ENCODE results near the gene MIPOL1. TPM values are rescaled to one million over a fixed set of nuclear protein-coding genes. Genes with fewer than 3 reads are reported as not detected.

The MIPOL1 gene
- total RNA-seq, 4 donors from 2014 or later = 11.4 to 25.7 (median 18.9) TPM

- peaks cover 0 to 28% (median 0%) of the 10 kb centered on the region in 3 donors for H3K36me3 ChIP-seq
- H3K4me1 ChIP-seq = no peaks in the 10 kb centered on the region
- H3K4me3 ChIP-seq = no peak overlapping the region
- H3K9me3 ChIP-seq = peaks cover 0 to 43% (median 10%) of the 10 kb centered on the region in 4 donors
- no peak for DNase-seq (ENCODE audit: low spot score in 2 of 2)
- H3K27ac ChIP-seq = no peak overlapping the region
- WGBS, 2 donors = 81 to 94% methylated on average over 3 of the region's 3 CpGs
- no peak for TF ChIP-seq EP300 (IDR thresholded peaks at IDR 0.05)
- no peak for TF ChIP-seq POLR2A (IDR thresholded peaks at IDR 0.05)
- no peak for TF ChIP-seq CTCF (IDR thresholded peaks at IDR 0.05)
- H3K27me3 ChIP-seq = no peaks in the 10 kb centered on the region
Observed at GRCh38 chr14:37397941-37398215, 200.1 kb downstream of the MIPOL1 start.

DNA sequence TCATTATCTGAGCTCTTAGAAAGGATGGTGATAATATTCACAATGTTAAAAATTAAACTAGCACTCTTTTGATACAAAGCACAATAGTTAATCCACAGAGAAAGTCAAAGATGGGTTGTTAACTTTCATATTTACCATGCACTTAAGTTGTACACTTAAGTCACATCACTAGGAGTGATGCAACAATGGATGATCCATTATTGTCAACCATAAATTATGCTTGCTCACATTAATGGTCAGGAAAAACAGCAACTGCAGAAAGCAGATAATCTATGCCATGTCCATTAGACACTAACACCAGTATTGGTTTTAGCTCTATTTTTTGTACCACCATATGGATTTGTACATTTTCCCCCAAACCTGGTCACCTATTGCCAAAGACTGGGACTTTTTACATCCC, 201.8 kb downstream of the MIPOL1 start:
- Histone ChIP-seq H3K27ac (no peak overlapping the region), H3K27me3 (no peaks in the 10 kb centered on the region), H3K36me3 (peaks cover 0 to 28% (median 0%) of the 10 kb centered on the region in 3 donors), H3K4me1 (no peaks in the 10 kb centered on the region), H3K4me3 (no peak overlapping the region), H3K9me3 (peaks cover 0 to 31% (median 8%) of the 10 kb centered on the region in 4 donors)
- DNase-seq (ENCODE audit: low spot score in 2 of 2) = no peak
- TF ChIP-seq POLR2A (IDR thresholded peaks at IDR 0.05) (no peak), CTCF (IDR thresholded peaks at IDR 0.05) (no peak), EP300 (IDR thresholded peaks at IDR 0.05) (no peak)

GRCh38 chr14:37401093-37401492, 203.4 kb downstream of the MIPOL1 start:
- TF ChIP-seq POLR2A (IDR thresholded peaks at IDR 0.05) = no peak
- TF ChIP-seq CTCF (IDR thresholded peaks at IDR 0.05) = no peak
- TF ChIP-seq EP300 (IDR thresholded peaks at IDR 0.05) = no peak
- H3K36me3 ChIP-seq = peaks cover 0 to 22% (median 0%) of the 10 kb centered on the region in 3 donors
- no peaks in the 10 kb centered on the region for H3K27me3 ChIP-seq
- DNase-seq (ENCODE audit: low spot score in 2 of 2) = no peak
- no peak overlapping the region for H3K27ac ChIP-seq
- WGBS, 2 donors = 90 to 98% methylated on average over 1 of the region's 1 CpG
- peaks cover 0 to 16% (median 2%) of the 10 kb centered on the region in 4 donors for H3K9me3 ChIP-seq
- no peak overlapping the region for H3K4me3 ChIP-seq
- no peaks in the 10 kb centered on the region for H3K4me1 ChIP-seq

- no peak for DNase-seq (ENCODE audit: low spot score in 2 of 2)
- WGBS, 2 donors = 44 to 51% methylated on average over 1 of the region's 1 CpG
- Histone ChIP-seq H3K27ac (no peak overlapping the region), H3K9me3 (peaks cover 0 to 13% (median 0%) of the 10 kb centered on the region in 4 donors), H3K4me1 (no peaks in the 10 kb centered on the region), H3K36me3 (peaks cover 0 to 9% (median 0%) of the 10 kb centered on the region in 3 donors), H3K27me3 (no peaks in the 10 kb centered on the region), H3K4me3 (no peak overlapping the region)
- no peak for TF ChIP-seq POLR2A (IDR thresholded peaks at IDR 0.05)
- no peak for TF ChIP-seq CTCF (IDR thresholded peaks at IDR 0.05)
- TF ChIP-seq EP300 (IDR thresholded peaks at IDR 0.05) = no peak
Observed at GRCh38 chr14:37403626-37404025, 205.9 kb downstream of the MIPOL1 start.

GRCh38 chr14:37406095-37406494, 208.4 kb downstream of the MIPOL1 start:
- DNase-seq (ENCODE audit: low spot score in 2 of 2) = no peak
- no peaks in the 10 kb centered on the region for H3K36me3 ChIP-seq
- no peak overlapping the region for H3K4me3 ChIP-seq
- WGBS, 2 donors = 91 to 96% methylated on average over 2 of the region's 2 CpGs
- H3K4me1 ChIP-seq = no peaks in the 10 kb centered on the region
- H3K27me3 ChIP-seq = no peaks in the 10 kb centered on the region
- H3K9me3 ChIP-seq = peaks cover 0 to under 1% (median 0%) of the 10 kb centered on the region in 4 donors
- no peak for TF ChIP-seq POLR2A (IDR thresholded peaks at IDR 0.05)
- TF ChIP-seq CTCF (IDR thresholded peaks at IDR 0.05) = no peak
- no peak for TF ChIP-seq EP300 (IDR thresholded peaks at IDR 0.05)
- H3K27ac ChIP-seq = no peak overlapping the region

All from tibial nerve (tissue), 4 donors.